HG02571 (cell line): ENCODE results near the gene BCAT1.
"Not testable (repeated sequence)": the region's sequence is repeated elsewhere in the genome, so short reads cannot be mapped to it uniquely, and the experiment has no call there.

ENCODE experiments used
- ATAC-seq: cut with Tn5 transposase; IDR thresholded peaks from one replicate; pipeline ENCODE4 v1.9.1; 2021; ENCODE audit warnings: mild to moderate bottlenecking, moderate library complexity; ENCODE audit not compliant: unreplicated experiment

Gene BCAT1

DNA sequence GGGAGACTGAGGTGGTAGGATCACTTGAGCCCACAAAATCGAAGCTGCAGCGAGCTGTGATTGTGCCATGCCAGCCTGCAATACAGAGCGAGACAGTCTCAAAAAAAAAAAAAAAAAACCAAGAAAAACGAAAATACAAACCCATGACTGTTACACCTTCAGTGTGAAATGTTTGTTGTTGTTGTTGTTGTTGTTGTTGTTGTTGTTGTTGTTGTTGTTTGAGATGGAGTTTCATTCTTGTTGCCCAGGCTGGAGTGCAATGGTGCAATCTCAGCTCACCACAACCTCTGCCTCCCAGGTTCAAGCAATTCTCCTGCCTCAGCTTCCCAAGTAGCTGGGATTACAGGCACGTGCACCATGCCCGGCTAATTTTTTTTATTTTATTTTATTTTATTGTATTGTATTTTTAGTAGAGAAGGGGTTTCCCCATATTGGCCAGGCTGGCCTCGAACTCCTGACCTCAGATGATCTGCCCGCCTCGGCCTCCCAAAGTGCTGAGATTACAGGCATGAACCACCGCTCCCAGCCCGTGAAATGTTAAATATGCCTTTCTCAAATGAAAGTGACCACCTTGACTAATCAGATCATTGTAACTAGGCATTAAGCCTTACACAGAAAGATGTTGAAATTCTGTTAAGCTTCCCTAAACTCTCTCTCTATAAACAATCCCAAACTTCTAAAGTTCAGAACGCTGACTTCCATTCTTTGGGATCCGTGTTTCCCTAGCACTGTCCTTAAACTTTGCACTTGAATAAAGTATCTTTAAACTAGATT is 20.2 kb downstream of the BCAT1 start:
- ATAC-seq = not testable (repeated sequence)

DNA sequence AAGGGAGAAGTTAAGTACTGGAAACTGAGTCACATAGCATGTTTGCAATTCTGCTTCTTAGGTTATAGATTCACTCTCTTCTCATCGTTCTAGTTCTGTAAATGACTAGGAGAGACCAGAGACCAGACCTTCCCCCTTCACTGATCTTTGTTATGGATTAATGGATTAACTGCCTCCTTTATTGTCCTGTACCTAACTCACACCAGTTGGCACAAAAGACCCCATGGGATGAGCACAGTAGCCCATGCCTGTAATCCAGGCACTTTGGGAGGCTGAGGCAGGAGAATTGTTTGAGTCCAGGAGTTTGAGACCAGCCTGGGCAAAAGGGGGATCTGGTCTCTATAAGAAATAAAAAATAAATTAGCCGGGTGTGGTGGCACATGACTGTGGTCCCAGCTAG is 20.8 kb downstream of the BCAT1 start:
- no peak for ATAC-seq

DNA sequence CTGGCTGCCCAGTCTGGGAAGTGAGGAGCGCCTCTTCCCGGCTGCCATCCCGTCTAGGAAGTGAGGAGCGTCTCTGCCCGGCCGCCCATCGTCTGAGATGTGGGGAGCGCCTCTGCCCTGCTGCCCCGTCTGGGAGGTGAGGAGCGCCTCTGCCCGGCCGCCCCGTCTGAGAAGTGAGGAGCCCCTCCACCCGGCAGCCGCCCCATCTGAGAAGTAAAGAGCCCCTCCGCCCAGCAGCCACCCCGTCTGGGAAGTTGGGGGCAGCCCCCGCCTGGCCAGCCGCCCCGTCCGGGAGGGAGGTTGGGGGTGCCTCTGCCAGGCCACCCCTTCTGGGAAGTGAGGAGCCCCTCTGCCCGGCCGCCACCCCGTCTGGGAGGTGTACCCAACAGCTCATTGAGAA is 22.8 kb downstream of the BCAT1 start:
- ATAC-seq = not testable (repeated sequence)

DNA sequence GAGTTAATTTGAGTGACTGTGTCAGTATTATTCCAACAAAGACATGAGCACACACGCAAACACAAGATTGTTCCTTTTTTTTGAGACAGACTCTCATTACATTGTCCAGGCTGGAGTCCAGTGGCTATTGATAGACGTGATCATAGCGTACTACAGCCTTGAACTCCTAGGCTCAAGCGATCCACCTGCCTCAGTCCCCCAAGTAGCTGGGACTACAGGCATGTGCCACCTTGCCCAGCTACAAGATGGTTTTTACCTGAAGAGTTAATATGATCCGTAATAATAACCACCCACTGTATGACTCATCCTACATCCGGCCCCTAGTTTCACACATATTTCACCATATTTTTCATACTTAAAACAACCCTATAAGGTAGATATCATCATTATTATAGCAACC is 26.8 kb downstream of the BCAT1 start:
- ATAC-seq = no peak

DNA sequence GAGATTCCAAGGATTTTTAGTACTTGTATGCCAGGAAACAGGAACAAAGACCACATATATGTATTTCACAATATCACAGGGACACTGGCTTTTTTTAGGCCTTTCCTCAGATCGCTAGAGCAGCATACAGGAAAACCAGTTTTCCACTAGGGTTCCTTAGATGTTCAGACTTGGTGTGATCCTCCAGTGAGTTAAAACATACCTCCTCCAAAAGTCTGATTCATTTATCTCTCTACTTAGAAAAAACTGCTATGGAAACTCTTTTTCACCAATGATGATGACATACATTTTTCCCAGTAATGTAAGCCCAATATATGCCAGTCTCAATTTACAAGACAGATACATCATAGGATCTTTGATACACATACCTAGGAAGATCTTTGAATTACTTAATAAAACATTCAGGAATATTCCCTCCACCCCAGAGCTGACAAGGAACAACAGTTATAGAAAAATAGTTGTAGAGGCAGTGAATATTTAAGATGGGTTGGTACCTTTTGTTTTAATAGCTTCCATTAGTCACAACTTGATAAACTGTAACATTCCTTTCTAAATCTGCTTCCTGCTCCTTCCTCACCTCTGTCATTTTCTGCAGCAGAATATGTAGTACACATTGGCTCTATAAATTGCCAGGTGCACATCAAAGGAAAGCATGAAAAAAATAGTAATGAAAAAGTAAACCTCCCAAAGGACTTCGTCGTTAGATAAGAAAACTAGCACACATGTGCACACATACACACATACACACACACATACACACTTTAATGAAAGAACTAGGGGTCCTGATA is 27.5 kb downstream of the BCAT1 start:
- ATAC-seq = no peak

DNA sequence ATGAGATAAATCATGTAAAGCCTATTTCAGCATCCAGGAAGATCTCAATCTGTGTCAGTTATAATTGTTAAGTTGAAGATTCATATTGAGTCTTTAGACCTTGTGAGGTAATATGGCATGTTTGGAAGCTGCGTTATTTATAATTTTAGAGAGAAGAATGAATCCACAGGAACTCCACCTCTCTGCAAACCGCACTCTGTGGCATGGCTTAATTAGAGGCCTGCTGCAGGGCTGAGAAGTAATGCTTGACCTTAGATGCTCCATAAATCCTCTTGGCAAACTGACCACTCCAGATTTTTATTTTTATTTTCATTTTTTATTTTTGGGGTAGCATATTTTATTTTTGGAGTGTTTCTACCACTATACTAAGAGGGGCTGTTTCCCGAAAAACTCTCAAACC is 28.8 kb downstream of the BCAT1 start:
- no peak for ATAC-seq

DNA sequence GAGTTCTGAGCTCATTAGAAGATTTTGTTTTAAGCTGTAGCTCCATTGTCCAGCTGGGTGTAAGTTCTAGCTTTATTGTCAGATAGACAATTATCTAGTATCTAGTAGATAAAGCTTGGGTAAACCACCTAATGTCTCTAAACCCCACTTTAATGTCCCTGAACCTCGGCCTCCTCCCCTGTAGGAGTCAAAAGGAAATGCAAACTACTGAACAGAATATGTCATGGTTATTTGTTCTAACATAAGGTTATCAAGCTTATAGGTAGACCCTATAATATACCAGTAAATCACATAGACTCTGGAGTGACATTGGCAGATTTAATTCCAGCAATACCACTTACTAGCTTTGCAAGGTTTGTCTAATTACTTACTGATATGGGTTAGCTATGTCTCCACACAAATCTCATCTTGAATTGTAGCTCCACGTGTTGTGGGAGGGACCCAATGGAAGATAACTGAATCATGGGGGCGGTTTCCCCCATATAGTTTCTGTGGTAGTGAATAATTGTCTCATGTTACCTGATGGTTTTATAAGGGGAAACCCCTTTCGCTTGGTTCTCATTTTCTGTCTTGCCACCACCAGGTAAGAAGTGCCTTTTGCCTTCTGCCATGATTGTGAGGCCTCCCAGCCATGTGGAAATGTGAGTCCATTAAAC is 29.4 kb downstream of the BCAT1 start:
- ATAC-seq = no peak

DNA sequence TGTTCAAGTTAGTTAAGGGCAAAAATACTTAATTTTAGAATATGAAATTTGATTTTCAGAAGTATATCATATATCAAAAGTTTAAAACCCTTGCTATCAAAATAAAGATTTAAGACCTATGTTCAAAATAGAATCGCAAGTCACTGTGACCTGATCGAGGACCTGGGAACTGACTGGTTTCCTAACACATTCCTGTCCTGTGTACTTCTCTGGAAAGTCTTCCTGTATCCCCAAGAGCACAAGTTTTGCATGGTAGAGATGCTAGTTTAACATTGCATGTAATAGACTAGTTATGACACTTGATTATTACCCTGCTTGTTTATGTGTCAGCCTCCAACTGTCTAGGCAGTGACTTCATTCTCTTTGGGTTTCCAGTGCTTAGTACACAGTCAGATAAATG is 30.3 kb downstream of the BCAT1 start:
- no peak for ATAC-seq

DNA sequence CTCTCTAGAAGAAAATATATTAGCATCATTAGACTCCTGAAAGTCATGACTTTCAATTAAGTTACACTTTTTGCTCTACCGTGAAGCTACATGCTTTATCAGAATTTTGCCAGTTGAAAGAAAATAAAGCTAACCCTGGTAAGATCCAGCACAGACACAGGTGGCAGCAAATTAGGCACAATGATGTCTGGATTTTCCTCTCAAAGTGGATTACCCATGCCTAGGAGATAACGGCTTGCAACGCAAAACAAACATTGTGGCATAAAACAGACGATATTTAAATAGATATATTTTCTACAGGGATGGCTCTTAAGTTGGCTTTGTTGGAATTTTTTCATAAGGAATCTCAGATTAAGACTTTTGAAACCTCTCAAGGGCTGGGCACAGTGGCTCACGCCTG is 33.4 kb downstream of the BCAT1 start:
- ATAC-seq = no peak

DNA sequence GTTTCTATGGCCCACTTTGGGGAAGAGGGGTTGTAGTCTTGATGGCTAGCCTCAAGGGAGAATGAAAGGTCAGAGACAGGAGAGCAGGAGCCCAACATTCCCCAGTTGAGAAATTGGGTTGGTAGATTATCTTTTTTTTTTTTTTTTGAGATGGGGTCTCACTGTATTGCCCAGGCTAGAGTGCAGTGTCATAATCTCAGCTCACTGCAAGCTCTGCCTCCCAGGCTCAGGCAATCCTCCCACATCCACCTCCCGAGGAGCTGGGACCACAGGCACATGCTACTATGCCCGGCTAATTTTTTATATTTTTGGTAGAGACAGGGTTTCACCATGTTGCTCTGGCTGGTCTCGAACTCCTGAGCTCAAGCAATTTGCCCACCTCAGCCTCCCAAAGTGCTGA is 34.9 kb downstream of the BCAT1 start:
- ATAC-seq = no peak

DNA sequence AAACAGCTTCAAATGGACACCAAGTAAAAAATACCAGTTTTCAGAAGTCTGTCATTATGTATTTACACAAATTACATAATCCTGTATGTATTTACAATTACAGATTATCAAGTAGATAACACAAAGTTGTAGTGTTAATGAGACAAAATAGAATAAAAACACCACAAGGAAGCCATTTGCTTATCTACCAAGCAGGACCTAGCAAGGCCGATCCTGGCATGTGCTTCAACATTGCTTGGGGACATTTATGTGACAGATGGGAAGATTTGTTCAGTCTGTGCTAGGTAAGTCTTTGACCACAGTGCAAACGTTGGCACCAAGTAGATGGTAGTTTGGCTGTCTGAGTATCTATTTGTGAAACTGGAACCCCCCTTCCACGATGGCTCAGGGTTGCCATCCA is 35.8 kb downstream of the BCAT1 start:
- no peak for ATAC-seq

DNA sequence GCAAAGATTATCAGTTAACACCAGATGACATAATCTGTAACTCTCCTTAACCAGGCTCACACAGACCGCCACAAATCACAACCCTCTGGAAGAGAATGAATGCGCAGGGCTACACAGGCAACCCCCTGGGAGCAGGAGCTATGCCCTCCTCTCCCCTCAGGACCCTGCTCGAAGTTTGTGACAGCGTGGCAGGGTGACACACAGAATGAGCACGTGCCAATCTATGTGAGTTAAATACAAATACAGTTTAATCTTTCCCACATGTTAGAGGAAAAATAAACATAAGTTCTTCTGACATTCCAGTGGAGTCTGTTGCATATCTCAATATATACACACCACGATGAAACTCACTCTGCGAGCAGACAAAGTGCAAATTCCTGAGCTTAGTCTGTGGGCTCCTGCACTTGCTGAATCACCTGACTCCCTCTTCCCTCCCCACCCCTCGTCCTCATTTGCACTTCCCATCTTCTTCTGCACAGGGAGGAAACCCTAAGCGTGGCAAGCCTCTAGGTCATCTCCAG is 37.6 kb downstream of the BCAT1 start:
- no peak for ATAC-seq

DNA sequence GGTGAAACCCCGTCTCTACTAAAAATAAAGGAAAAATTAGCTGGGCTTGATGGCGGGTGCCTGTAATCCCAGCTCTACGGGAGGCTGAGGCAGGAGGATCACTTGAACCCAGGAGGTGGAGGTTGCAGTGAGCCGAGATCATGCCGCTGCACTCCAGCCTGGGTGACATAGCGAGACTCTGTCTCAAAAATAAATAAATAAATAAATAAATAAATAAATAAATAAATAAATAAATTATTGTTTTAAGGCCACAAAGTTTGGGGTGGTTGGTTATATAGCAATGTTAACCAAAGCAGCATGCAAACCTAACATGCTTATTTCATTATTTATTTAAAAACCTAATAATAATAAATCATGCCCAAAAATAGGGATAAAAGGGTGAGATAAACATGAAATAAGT is 38.7 kb downstream of the BCAT1 start:
- not testable (repeated sequence) for ATAC-seq

DNA sequence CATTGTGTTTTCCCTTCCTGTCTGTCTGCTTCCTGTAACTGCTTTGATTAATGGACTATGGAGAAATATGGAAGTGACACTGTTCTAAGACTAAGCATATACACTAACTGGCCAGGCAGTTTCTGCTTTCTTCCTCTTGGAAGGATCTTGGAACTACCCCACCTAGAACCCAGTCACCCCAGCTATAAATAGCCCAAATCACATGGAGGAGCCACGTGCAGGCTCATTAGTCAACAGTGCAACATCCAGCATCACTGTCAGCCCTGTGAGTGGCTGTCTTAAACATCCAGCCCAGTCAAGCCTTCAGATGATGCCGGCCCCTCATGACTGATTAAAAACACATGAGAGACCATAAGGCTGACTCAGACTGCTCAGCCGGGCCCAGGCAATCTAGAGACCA is 39.2 kb downstream of the BCAT1 start:
- no peak for ATAC-seq

DNA sequence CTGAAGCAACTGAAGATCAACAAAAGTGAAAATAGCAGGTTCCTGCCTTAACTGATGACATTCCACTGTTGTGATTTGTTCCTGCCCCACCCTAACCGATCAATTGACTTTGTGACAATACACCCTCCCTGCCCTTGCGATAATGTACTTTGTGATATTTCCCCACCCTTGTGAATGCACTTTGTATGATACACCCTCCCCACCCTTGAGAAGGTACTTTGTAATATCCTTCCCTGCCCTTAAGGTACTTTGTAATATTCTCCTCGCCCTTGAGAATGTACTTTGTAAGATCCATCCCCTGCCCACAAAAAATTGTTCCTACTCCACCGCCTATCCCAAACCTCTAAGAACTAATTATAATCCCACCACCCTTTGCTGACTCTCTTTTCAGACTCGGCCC is 41.4 kb downstream of the BCAT1 start:
- no peak for ATAC-seq

DNA sequence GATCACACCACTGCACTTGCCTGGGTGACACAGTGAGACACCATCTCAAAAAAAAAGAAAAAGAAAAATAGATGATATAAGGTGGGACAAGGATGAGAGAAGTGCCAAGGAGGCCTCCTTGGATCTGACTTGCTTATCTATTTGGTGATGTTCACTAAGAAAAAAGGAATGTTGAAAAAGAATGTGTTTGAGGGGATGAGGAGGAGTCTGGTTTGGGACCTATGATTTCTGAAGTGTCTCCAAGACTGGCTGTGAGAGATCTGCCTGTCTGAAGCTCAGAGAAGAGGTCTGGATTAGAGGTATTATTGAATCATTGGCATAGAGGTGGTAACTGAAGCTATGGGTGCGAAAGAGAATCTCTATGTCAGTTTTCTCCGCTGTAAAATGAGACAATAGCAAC is 42.8 kb downstream of the BCAT1 start:
- ATAC-seq = no peak

DNA sequence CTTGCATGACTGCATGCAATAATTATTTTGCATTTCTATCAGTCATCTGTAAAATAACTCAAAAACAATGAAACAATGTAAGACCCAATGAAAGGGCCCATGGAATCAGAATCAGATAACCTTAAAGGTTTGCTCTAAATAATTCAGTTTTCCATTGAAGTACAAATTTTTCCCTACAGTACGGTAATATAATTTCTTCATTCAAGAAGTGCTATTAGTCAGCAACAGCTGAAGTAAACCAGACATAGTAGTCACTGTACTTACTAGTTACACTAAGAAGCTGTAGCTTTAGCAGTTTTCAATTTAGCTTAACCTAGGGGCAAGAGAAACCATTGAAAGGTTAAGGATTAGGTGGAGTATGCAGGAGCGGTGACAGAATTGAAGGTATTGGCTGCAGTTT is 43.5 kb downstream of the BCAT1 start:
- no peak for ATAC-seq

DNA sequence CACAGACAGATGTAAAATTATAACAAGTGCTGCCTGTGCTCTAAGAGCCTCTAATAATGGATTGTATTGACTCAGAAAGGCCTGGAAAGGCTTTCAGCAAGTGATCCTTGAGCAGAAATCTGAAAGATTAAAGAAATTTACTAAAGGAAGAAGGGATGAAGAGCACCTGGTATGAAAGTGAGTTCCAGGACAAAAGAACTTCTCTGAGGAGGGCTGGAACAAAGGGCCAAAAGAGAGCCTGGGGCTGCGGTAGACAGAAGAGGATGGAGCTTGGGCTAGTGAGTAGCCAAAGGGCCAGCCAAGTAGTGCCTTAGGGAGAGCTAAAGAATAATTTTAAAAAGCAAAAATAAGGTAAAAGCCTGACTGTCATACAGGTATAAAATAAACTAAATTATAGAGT is 44.0 kb downstream of the BCAT1 start:
- no peak for ATAC-seq

DNA sequence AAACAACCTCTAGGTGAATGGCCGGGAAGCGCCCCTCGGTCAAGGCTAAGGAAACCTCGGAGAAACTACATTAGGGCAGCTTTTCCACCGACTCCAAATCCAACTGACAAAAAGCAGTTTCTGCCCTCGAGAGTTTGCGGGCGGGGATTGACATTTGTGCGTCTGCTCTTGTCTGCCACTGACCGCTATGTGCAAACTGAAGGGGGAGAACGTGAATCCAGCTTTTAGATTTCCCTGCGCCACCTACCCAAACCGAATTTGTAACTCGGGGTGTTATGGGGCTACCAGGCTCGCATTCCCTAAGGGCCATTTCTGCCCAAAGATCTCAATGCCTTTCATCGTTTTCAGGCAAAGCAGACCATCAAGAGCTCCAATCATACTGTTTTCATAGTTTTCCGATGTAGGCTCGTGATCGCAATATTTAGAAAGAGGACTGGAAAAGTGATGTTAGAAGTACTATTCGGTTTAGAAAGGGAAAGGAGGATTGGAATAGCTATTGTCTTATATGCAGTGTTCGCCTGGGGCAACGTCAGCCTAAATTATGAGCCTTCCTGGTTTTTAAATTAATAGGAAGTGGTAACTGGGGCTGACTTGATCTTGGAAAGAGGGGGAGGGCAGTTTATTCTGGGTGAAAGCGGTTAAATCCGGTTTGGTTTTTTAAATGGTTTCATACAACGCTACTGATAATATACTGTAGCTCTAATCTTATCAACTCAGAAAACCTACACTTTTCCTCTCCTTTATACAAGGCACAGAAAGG is 45.4 kb downstream of the BCAT1 start:
- no peak for ATAC-seq

DNA sequence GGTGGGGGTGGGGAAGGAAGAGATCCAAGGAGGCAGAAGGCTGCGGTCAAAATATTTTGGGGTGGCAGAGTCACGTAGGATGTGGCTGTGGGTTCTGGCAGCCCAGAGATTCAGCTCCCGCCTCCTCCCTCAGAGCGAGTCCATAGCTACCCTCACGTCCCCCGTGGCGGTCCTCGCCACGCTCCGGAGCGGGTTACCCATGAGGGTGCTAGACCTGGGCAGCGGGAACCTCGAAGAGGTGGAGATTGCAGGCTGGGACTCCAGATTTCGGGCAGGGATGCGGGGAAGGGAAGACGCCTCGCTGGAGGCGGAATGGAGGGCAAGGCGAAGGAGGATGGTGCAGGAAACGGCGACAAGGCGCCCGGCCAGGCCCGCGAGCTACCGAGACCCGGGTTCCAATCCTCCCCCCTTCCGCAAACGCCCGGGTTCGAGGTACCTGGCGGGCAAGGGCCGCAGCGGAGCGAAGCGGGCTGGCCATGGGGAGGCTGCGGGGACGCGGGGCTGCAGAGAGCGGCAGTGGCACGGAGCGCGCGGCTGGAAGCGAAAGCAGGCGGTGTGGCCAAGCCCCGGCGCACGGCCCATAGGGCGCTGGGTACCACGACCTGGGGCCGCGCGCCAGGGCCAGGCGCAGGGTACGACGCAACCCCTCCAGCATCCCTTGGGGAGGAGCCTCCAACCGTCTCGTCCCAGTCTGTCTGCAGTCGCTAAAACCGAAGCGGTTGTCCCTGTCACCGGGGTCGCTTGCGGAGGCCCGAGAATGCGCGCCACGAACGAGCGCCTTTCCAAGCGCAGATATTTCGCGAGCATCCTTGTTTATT is 46.2 kb downstream of the BCAT1 start:
- no peak for ATAC-seq
